HT1080 (cell line): ENCODE measurements around the gene CDC42BPA. TPM values are rescaled to one million over a fixed set of nuclear protein-coding genes. Genes with fewer than 3 reads are reported as not detected.
A peak's percentile ranks its signal among the peaks of the same experiment; 100 is the strongest.
"Not testable (repeated sequence)": the region's sequence is repeated elsewhere in the genome, so short reads cannot be mapped to it uniquely, and the experiment has no call there.

ENCODE experiments used
- DNase-seq: peaks from one replicate; pipeline ENCODE4 v3.0.0-alpha.2; 2015; ENCODE audit warnings: low read depth
- total RNA-seq: library from RNA; depleted of rRNA; stranded (reverse); fragments of >200 nt; shearing (Covaris generic); gene quantifications from 2 replicates; pipeline ENCODE4 v1.2.3, GENCODE V29; 2014

CDC42BPA gene
- total RNA-seq, 1 experiment from 2014 or later, result 14.2 TPM

DNA sequence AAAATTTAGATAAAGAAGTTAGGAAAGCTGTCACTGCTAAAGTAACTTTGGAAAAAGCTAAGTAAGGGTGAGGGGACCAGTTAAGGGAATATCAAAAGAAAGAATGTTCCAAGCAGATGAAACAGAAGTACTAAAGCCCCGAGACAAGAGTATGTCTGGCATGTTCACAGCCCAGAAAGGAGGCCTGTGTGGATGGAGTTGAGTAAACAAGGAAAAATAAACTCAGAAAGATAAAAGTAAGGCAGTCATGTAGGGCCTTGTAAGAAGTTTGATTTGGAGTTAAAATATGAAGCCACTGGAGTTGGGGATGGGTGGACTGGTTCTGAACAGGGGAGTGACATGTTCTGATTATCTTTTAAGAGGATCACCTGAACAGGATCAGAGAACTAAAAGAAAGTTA lies 177.9 kb downstream of the CDC42BPA start:
- DNase-seq, result no peak

DNA sequence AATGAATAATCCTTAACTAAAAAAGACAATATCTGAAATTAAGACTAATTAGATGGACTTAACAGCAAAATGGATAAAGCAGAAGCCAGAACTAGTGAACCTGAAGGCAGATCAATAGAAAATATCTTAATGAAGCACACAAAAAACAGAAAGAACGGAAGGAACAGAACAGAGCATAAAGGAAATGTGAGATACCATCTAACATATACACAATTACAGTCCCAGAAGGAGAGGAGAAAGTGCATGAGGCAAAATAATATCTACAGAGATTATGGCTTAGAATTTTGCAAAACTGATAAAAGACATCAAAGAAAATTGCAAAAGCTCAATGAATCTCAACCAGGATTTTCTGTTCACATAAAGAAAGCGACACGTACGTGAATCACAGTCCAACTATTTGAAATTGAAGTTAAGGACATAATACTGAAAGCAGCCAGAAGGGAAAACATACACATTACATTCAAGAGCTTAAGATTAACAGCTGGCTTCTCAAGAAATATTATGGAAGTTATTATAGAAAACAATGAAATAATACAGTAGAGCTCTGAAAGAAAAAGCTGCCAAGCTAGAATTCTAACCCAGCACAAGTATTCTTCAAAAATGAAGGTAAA lies 182.0 kb downstream of the CDC42BPA start:
- DNase-seq, result no peak

DNA sequence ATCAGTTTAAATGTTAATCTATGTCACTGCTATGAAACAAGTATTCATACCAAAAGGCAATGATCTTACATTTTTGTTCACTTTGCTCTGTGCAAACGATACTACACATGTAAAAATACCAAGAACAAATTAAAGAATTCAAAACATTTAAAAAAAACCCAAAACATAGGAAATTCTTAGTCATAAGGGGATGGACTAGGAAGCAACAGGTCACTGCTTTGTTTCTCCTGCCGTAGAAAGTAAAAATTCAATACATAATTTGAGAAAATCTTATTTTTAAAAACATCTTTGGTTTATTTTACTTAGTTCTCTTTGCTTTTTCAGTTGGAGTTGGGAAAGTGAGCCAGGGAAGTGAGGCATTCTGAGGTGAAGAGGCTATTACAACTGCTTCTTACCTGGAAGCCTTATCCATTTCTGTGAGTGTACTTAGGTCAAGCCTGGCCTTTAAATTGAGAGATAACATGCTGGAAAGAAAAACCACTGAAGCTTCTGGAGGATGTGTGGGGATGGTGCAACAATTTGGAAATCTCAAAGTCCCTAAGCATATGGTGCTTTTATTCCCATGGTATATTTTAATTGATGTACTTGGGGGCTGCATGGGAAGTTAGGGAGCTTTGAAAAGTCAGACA lies 183.5 kb downstream of the CDC42BPA start:
- no peak for DNase-seq

DNA sequence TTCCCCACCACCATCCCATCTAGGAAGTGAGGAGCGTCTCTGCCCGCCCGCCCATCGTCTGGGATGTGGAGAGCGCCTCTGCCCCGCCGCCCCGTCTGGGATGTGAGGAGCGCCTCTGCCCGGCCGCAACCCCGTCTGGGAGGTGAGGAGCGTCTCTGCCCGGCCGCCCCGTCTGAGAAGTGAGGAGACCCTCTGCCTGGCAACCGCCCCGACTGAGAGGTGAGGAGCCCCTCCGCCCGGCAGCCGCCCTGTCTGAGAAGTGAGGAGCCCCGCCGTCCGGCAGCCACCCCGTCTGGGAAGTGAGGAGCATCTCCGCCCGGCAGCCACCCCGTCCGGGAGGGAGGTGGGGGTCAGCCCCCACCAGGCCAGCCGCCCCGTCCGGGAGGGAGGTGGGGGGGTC lies 185.6 kb downstream of the CDC42BPA start:
- DNase-seq, result not testable (repeated sequence)

DNA sequence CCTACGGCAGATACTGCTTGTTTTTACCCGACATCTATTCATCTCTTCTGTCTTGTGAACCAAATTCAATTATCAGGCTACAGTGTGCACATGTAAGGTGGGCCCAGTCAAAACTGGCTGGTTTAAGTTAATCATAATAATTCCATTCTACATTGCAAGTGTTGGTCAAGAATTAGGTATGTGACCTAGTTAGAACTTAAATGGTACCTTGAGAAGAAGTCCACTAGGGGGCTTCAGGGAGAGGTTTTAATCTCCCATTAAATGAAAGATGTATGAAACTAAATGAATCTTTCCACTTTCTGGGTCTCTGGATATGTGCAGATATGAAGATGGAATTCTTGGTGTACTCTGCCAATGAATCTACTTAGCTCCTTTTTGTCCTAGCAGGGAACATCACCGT lies 187.1 kb downstream of the CDC42BPA start:
- no peak for DNase-seq

DNA sequence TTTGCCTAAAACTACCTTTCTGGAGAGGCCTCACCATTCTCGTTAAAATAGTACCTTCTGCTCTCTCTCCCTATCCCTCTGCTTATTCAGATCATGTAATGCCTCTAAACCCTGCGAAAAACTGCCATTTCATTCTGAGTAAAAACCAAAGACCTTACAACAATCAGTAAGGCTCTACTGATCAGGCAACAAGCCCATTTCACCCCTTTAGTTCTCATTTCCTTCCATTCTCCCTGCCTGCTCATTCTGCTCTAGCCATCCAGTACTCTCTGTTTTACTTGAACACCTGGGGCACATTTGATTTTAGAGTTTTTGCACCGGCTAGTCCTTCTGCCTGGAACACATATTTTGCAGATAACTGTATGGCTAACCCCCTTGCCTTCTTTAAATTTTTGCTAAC lies 190.4 kb downstream of the CDC42BPA start:
- no peak for DNase-seq

DNA sequence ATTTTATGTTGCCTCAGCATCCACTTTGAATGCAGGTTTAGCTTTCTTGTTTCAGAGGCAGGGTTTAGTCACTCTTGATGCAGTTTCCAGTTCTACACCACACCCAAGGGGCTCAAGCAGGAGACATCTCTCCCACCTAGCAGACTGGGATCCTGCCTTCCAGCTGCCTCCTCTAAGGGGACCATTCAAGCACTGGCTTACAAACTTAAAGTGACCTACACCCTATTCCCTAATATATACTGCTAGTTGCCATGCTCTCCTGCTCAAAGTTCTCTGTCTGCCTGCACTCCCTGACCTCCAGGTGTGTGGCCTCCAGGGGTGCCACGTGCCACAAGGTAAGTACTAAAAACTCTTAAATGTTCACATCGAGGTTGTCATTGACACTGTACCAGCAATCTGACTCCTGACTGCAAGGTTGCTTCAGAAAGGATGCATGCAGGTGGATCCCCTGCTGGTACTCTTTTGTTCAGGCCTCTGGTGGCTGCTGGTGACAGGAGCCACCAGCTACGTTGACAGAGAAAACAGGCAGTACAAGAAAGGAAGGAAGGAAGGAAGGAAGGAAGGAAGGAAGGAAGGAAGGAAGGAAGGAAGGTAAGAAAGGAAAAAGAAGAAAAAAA lies 192.3 kb downstream of the CDC42BPA start:
- no peak for DNase-seq

DNA sequence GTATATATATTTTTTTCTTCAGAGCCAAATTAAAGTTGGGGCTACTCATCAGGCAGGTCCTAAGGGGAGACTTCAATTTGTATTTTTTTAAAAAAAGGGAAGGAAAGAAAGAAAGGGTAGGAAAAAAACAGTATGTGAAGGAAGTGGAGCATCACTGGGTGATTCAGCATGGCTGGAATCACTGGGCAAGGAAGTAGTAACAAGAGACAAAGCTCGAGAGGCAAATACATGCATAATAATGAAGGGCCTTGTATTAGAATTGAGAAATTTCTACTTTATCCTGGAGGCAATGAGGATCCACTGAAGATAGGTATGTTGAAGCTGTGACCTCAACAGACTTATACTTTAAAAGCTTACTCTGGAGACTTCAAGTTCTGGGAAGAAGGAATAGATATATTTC lies 193.8 kb downstream of the CDC42BPA start:
- peak; percentile 32 for DNase-seq

DNA sequence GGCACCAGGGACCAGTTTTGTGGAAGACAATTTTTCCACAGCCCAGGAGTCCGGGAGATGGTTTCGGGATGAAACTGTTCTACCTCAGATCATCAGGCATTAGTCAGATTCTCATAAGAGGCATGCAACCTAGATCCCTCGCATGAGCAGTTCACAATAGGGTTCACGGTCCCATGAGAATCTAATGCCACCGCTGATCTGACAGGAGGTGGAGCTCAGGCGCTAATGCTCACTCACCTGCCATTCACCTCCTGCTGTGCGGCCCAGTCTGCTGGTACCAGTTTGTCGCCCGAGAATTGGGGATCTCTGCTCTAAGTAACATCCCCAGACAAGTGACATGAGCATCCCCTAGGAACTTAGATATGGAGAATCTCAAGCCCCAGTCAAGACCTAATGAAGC lies 197.5 kb downstream of the CDC42BPA start:
- no peak for DNase-seq

DNA sequence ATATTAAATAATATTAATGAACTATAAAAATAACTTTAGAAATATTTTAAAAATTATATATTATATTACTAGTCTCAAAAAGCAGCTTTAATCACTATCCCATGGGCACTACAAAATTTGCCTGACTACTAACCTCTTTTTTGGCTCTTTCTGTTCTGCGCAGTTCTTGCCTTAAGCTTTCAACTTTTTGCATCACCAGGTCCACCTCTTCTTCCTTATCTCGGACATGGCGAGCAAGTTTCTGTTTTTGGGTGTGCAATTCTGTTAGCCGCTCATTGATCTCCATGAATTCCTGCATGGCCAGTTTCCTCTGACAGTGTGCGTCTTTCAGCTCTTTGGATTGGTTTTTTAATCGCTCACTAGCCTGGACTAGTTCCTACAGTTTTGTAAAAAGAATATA lies 205.8 kb downstream of the CDC42BPA start:
- DNase-seq, result no peak

DNA sequence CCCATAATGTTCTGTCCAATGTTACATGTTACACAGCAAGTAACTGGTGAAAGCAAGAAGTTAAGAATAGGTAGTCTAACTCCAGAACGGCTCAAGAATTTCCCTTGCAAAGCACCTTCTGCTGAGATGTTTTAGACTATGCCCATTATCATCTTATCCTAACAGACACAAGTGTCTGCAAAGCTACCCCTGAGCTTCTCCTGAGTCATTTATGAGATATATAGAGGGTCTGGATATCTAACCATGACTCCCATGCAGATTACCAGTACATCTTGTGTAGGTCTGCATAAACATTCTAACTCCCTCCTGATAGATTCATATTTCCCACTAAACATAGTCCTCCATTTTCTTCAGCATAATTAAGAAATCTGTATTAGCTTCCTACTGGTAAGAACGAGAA lies 206.5 kb downstream of the CDC42BPA start:
- DNase-seq, result no peak

DNA sequence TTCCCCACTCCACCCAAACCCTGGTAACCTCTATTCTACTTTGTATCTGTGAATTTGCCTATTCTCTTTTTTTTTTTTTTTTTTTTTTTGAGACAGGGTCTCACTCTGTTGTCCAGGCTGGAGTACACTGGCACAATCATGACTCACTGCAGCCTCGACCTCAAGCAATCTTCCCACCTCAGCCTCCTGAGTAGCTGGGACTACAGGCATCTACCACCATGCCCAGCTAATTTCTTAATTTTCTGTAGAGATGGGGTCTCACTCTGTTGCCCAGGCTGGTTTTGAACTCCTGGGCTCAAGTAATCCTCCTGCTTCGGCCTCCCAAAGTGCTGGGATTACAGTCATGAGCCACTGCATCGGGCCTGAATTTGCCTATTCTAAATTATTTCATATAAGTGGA lies 213.0 kb downstream of the CDC42BPA start:
- DNase-seq, result not testable (repeated sequence)

DNA sequence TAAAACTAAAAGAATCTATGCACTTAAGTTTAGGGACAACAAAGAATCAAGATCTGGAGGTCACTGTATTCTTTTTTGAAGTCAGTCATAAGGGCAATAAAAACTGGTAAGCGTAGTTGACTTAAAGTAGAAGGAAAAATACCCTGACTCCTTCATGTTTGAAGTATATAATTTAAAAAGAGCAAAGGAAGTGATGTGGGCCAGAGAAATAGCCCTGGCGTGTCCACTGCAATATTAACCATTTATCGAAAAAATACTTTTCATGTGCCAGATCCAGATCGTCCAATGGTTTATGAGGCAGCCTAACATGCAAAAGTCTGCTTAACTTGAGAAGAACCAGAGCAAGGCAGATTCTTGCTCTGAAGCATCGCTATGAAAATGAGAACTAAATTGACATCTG lies 216.2 kb downstream of the CDC42BPA start:
- no peak for DNase-seq

DNA sequence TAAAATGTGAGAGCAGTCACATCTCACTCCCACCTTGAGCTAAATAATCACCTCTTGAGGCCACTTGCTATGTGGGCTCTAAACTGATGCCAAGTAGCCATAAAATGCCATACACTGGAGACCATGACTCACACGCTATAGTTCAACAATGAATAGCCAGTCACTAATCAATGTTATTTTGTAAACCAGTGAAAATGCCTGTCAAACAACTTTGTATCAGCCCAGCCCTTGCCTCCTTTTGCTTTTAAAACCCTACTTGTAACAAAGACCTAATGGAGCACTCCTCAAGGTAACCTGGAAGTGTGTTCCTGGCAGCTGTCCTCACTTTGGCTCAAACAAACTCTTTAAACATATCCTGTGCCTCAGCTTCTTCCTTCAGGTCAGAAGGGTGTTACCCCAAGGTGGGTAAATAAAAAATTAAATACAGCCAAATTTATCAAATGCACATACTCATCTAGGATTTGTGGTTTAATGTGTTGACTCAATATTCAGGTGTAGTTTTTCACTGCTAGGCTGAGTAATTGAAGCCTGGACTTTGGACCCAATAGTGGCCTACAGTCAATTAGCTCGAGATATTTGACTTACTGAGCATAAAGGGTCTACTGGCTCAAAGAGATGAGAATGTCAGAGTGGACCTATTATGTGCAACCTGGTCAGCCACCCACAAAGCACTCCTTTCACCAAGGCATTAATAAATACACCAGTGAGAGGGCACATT lies 223.9 kb downstream of the CDC42BPA start:
- no peak for DNase-seq

DNA sequence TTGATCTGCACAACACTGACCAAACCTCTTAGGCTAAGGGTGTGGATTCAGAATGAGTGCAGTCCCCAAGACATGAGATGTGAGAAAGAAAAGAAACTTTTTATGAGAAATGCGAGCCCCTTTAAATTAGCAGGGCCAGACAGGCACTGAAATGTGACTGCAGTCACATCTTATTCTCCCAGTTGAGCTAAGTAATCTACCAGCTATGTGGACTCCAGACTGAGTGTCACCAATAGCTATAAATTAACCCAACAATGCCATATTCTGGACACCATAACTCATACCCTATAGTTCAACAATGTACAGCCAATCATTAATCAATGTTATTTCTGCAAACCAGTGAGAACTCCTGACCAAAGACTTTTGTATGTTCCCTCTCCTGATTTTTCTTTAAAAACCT lies 225.0 kb downstream of the CDC42BPA start:
- DNase-seq, result no peak

DNA sequence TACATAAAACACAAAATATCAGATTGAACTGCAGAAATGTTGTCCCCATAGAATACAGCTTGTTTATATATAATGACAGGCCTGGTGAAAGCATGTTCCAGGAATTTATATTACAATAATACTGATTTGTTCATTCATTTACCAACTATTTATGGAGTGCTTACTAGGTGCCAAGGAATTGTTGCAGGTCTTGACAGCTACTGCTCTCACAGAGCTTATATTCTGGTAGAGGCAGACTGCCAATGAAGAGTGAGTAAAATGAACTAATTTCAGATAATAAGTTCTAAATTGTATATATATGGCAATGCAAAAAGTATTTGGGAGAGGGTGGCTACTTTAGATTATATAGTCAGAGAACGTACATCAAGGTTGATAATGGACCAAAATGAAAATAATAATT lies 226.2 kb downstream of the CDC42BPA start:
- no peak for DNase-seq

DNA sequence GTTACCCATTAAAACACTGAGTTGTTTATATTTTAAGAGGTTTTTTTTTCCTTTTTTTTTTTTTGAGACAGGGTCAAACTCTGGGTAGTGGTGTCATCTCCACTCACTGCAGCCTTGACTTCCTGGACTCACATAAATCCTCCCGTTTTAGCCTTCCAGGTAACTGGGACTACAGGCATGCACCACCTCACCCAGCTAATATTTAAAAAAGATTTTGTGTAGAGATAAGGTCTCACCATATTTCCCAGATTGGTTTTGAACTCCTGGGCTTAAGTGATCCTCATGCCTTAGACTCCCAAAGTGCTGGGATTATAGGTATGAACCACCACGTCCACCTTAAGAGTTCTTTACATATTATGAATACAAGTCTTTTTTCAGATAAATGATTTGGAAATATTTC lies 231.7 kb downstream of the CDC42BPA start:
- no peak for DNase-seq

DNA sequence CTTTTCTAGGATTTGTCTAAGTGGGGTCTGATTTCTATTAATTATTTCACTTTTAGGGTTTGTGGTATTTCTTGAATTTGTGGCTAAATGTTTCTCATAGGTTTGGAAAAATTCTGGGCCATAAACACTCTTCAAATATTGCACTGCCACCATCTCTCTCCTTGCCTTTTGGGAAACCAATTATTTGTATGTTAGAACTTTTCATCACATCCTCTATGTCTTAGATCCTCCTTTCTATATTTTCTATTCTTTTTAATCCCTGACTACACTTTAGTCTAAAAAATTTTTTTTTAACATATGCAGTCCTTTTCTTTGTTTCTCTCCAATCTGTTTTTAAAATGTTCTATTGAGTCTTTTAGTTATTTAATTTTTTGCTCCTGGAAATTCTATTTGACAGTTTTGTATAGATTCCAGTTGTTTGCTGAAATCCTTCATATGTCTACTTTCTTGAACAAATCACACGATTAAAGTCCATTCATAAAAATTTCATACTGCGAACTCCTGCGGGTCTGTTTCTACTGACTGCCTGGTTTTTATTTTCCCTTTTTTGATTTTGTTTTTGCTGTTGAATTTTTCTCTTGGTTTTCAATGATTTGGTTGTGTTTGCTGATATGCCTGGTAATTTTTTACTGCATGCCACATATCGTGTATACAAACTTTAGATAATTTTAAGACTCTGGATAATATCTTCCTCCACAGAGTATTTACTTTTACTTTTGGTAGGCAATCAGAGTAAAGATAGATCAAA lies 235.1 kb downstream of the CDC42BPA start:
- DNase-seq, result no peak

DNA sequence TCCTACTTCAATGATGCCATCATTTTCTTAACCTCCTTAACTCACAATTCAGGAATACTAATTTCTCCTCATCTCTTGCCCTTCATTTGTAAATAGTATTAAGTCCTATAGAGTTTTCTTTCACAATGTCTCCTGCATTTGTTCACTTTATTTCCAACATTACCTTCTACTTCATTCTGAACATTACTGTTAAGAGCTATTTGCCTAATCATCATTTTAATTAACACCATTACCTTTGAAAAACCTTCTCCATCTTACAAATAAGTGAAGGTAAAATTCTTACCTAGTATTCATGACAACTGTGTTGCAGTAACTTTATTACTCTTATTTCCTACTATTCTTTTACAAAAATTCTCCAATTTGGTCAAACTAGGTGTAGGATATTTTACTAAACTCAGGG lies 240.5 kb downstream of the CDC42BPA start:
- no peak for DNase-seq

DNA sequence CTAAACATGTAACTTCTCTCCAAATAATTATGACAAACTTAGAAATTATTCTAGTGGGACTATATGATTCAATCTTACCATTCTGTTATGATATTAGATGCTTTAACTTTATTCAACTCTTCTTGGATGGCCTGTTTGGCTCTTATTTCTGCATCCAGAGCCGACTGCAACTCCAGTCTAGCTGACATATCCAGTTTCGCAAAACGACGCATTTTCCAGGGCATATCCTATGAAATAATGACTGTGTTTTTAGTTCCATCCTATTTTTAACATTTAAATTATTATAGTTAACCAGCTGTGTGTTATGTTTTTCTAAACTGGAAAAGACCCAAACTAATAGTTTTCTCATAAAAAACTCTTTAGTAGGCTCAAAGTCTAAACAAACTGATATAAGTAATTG lies 244.5 kb downstream of the CDC42BPA start:
- DNase-seq, result no peak

DNA sequence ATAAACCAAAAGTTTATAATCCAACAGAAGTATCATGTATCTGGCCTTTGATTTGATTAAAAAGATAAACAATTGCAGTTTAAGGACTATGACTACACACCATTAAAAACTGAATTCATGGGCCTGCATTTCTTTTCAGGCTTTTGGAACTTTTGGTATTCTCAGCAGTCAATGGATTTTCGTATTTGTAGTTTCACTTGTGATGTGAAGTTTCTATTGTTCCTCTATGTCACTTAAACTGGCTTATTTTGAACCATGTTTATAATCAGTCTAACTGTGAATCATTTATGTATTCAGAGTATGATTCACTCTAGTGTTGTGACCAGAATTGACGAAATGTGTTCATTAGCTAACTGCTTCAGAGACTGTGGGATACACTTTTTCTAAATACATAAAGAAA lies 245.3 kb downstream of the CDC42BPA start:
- peak; percentile 1 for DNase-seq
